H1 (cell line): Measurements from ENCODE around the gene PLEKHA1. TPM values are rescaled to one million over a fixed set of nuclear protein-coding genes. Genes with fewer than 3 reads are reported as not detected.

Experiments
- CTCF ChIP-seq, 3 experiments: IDR thresholded peaks; 1 replicate in 2 of 3; 2 replicates in 1 of 3; pipeline versions ENCODE4 v1.5.1 to v1.6.1; 2011; ENCODE audit warnings: low read length in 3 of 3, mild to moderate bottlenecking in 3 of 3, inconsistent platforms in 2 of 3, low read depth in 1 of 3, moderate library complexity in 1 of 3; ENCODE audit not compliant: insufficient read depth in 1 of 3; ENCODE audit errors: control extremely low read depth in 1 of 3
- E2F6 ChIP-seq: IDR thresholded peaks from 2 replicates; pipeline ENCODE4 v1.6.1; 2012; ENCODE audit warnings: inconsistent platforms
- polyA plus RNA-seq, 7 experiments: library from polyadenylated mRNA; depleted of rRNA in 3 of 7; stranded (reverse) in 5 of 7; unstranded in 2 of 7; fragments of >200 nt in 5 of 7; fragments of 200-250 nt in 2 of 7; gene quantifications; 1 replicate in 5 of 7; 2 replicates in 1 of 7; 4 replicates in 1 of 7; pipeline versions ENCODE4 v1.2.1 to v1.2.3, GENCODE V29; 2011 to 2013; ENCODE audit warnings: missing spikeins in 2 of 7, mixed read lengths in 2 of 7
- total RNA-seq: library from RNA; stranded (reverse); fragmentation: NEBNext Ultra II Directional; extraction: Animal tissue kit (Norgen Biotek cat#: 25700); gene quantifications from 2 replicates; pipeline ENCODE4 v1.2.1, GENCODE V29; 2021

Gene PLEKHA1
- total and polyA plus RNA-seq, 2 of the 8 experiments (the other 6 are each of a cell fraction or from before 2014, with no cell fraction given), result 15.6 to 39.7 TPM

DNA sequence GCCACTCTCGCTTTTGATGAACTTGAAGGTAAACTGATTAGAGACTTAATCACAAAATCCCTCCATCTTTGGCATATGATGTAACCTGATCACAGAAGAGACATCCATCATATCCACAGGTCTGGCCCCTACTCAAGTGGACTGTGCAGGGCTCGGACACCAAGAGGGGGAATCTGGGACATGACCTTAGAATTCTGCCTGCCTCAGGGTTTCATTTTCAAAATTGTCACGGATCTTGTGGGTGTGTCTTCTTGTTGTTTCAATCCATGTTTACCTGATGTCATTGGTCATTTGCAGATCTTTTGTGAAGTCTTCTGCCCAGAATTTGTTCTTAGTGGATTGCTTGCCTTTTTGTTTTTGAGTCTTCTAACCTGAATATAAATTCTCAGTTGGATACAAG lies 74.1 kb downstream of the PLEKHA1 start (continued):
- TF ChIP-seq CTCF (IDR thresholded peaks at IDR 0.05; ENCODE audit: control extremely low read depth in 1 of 3, insufficient read depth in 1 of 3, low read depth in 1 of 3, low read length in 3 of 3) (no peak), E2F6 (no peak)
